Fibroblast of villous mesenchyme (primary cell): Measurements from ENCODE around the gene SKI. TPM values are rescaled to one million over a fixed set of nuclear protein-coding genes. Genes with fewer than 3 reads are reported as not detected.

Experiments
- DNase-seq: peaks from one replicate; pipeline ENCODE4 v3.0.0-alpha.2; 2010; ENCODE audit warnings: low read depth
- H3K4me3 ChIP-seq: 2 replicates; pipeline ENCODE4 v1.5.1; 2011; ENCODE audit warnings: low read depth, mild to moderate bottlenecking, low read length
- CTCF ChIP-seq: IDR thresholded peaks from 2 replicates; pipeline ENCODE4 v1.5.1; 2012; ENCODE audit warnings: low read depth, mild to moderate bottlenecking, low read length; ENCODE audit not compliant: insufficient read depth
- total RNA-seq: library from RNA; depleted of rRNA; stranded (reverse); fragments of >200 nt; gene quantifications from 2 replicates; pipeline ENCODE4 v1.2.3, GENCODE V29; 2012

The SKI gene
- total RNA-seq, 1 donor: 26.8 TPM

- TF ChIP-seq CTCF: no peak
- DNase-seq: no peak
- no peak overlapping the region for H3K4me3 ChIP-seq
Observed at GRCh38 chr1:2283371-2283990, 55.4 kb downstream of the SKI start.

GRCh38 chr1:2283991-2284895, 56.1 kb downstream of the SKI start:
- no peak for TF ChIP-seq CTCF
- no peak overlapping the region for H3K4me3 ChIP-seq
- DNase-seq: peak; percentile 63

GRCh38 chr1:2284932-2285331, 56.8 kb downstream of the SKI start:
- no peak for DNase-seq
- H3K4me3 ChIP-seq: no peak overlapping the region
- no peak for TF ChIP-seq CTCF

- H3K4me3 ChIP-seq: no peak overlapping the region
- DNase-seq: no peak
- TF ChIP-seq CTCF: no peak
Observed at GRCh38 chr1:2286923-2287322, 58.8 kb downstream of the SKI start.

GRCh38 chr1:2287649-2288048, 59.5 kb downstream of the SKI start:
- no peak for DNase-seq
- no peak for TF ChIP-seq CTCF
- no peak overlapping the region for H3K4me3 ChIP-seq

- H3K4me3 ChIP-seq: no peak overlapping the region
- TF ChIP-seq CTCF: no peak
- no peak for DNase-seq
Observed at GRCh38 chr1:2288311-2288710, 60.2 kb downstream of the SKI start.
